Kidney glomerular epithelial cell (primary cell): ENCODE data around the gene GPT2.

Experiments used
- DNase-seq: peaks from one replicate; lab custom pipeline; 2025; lab: John Stamatoyannopoulos, UW

The GPT2 gene

DNA sequence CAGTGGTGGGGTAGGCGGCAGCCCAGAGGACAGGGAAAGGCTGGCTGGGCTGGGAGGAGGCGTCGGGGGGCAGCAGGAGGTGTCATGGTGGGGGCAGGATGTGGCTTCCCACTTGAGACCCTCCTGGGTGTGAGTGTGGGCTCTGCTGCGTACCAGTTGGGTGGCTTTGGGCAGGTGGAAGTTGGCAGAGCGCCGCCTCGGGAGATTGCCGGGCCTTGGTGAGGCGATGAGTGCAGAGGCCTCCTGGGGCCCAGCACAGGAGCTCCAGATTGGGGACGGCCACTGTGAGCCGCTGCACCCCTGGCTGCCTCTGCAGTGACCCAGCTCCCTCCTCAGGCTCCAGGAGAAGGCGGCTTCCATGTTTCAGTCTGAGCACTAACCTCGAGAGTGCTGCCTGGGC is 13.8 kb downstream of the GPT2 start:
- DNase-seq: no peak

DNA sequence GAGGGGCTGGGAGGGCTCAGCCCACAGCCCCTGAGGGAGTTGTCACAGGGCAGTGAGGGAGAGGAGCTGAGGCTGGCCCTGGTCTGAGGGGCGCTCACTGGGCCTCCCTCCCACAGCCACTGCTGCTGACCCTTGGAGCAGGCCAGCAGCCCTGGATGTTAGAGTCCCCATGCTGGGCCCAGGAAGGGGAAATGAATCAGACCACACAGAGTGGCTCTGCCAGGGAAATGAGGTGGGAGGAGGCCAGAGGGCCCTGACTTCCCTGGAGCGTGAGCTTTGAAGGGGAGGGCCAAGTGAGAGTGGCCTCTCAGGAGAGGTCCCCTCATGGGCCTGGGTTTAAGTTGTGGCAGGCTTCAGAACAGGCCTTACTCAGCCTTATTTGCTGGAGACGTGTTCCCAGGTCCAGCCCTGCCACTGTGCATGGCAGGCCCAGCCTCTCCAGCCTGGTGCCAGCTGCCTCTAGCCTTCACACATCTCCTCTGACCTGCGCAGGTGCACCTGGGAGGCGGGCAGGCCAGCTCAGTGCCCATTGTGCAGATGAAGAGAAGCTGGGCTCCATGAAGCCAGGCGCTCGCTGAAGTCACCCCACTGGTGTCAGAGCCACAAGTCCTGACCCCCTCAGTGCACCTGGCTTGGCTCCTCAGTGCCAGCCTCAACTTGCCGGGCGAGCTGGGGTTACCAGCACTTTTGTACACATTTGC is 15.4 kb downstream of the GPT2 start:
- DNase-seq: no peak

DNA sequence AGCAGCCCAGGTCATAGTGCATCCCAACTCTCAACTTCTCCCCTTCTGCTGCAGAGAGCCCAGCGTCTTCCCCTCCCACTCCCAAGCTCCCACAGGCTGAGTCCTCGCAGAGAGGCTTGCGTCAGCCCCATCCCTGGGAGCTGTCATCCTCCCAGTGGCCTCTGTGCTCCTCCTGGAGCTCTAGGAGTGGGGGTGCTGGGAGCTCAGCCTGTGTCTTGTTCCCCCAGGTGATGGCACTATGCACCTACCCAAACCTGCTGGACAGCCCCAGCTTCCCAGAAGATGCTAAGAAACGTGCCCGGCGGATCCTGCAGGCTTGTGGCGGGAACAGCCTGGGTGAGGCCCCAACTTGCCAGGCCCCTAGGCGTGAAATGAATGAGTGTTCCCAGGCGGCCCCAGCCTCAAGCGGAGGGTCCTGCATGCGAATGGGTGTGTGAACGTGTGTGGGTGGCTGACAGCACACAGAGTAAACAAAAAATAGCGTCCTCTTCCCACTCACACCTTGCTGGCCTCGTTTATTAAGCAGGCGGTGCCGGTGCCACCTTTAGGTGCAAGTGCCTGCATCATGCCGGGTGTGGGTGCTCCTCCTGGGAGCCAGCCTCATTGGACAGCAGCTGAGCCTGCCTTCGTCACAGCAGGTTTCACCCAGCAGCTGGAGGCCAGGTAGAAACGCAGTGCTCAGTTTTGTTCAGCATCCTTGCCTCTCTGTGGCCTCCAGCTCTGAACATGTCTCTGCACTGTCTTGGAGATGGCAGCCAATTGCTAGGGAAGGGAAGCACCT is 16.5 kb downstream of the GPT2 start:
- no peak for DNase-seq

- DNase-seq: no peak
These were observed 17.5 kb downstream of the GPT2 start for GRCh38 chr16:46901709-46902108.

DNA sequence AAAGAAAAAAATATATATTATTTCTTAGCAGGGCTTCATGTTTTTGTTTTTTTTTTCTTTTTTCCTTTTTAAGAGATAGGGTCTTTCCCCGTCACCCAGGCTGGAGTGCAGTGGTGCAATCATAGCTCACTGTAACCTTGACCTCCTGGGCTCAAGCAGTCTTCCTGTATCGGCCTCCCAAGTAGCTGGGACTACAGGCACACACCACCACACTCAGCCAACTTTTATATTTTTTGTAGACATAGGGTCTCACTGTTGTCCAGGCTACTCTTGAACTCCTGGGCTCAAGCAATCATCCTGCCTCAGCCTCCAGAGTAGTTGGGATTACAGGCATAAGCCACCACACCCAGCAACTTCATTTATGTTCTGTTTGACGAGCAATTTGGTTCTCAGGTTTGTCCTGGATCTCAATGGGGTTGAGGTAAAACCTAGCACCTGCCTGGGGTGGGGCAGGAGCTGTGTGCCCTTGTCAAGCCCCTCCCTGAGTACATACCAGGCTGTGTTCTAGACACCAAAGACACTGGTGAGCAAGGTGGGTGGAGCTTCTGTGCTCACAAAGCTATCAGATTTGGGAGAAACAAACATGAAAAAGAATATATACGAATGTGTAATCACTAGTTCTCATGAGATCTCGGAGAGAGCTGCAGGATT is 19.2 kb downstream of the GPT2 start:
- DNase-seq: no peak

DNA sequence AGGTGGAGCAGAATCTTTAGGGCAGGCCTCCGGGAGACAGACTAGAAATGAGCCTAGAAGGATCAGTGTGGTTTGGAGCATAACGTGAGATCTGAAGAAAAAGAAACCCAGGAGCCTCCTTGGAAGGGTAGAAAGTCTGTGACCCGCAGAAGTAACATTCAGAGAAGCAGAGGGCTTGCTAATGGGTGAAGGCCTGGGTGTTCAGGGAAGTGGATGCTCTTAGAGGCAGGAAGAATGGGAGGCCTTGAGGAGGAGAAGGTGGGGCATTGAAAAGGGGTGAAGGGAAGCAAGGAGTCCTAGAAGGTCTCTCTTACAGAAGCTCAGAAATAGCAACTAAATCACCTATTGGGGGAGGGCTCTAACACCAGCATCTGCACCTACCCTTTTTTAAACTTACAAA is 20.3 kb downstream of the GPT2 start:
- DNase-seq: no peak

DNA sequence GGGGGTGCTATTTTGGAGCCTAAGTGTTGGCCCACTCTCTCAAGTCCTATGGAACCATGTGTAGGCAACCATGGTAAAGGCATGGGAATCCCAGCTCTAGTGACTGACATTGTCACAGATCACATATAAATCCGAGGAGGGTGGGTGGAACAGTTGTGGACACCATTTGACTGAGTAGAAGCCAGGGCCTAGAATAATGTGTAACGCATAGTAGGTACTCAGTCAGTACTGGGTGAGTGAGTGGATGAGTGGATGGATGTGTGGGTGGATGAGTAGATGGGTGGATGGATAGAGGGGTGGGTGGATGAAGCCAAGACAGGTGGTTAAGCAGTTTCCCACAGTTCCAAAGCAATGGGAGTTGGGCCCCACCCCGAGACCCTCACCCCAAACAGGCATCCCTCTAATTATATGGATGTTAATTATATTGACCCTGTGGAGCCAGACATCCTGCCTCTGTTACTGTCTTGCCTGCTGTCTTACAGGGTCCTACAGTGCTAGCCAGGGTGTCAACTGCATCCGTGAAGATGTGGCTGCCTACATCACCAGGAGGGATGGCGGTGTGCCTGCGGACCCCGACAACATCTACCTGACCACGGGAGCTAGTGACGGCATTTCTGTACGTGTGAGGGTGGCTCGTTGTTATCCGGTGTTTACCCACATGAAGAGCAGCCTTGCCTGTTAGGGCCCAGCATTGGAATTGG is 22.3 kb downstream of the GPT2 start:
- DNase-seq: no peak

DNA sequence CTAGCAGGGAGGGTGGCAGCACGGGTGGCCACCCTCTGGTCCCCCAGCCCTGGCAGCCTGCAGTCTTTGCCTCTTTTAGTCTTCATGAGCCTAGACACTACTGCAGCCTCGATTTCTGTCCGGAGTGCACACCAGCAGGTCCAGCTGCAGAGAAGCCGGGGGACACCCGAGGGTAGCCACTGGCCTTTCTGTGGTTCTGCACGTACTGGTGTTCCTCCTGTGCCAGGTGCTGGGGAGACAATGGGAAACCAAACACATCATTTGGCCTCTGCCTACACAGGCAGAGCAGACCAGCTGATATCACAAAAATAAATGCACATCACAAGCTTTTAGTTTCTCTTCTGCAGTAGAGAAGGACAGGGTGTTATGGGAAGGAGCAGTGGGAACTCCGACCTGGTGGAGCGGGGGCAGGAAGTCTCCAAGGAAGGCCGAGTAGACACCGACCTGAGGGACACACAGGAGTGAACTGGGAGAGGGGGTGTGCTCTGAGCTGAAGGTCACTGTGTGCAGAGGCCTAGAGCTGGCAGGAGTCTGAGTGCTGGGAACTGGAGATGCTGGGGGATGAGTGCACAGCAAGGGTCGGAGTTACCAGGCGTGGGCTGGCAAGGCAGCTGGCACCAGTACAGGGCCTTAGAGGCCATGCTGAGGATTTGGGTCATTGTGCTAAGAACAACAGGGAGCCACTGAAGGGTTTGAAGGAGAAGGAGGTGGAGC is 23.1 kb downstream of the GPT2 start:
- DNase-seq: no peak

GRCh38 chr16:46908540-46909372 is 24.6 kb downstream of the GPT2 start:
- peak; percentile 67 for DNase-seq

- DNase-seq: no peak
These were observed 26.9 kb downstream of the GPT2 start for GRCh38 chr16:46911038-46911437.

DNA sequence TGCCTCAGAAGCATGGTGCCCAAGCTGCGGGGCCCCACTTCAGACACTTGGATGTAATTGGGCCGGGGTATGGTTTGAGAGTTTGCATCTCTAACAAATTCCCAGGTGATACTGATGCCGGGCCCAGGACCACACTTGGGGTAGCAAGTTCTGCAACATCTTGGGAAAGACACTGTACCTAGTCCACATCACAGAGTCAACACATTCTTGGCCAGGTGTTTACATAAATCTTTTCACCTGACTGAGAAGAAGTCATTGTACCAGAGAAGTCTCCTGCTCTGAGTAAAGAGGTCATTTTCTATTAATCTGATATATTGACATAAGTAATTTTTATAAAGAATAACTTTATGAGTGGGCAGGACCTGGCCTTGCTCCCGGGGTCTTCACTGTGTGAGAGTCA is 27.5 kb downstream of the GPT2 start:
- no peak for DNase-seq

GRCh38 chr16:46914556-46915201 is 30.5 kb downstream of the GPT2 start:
- no peak for DNase-seq

DNA sequence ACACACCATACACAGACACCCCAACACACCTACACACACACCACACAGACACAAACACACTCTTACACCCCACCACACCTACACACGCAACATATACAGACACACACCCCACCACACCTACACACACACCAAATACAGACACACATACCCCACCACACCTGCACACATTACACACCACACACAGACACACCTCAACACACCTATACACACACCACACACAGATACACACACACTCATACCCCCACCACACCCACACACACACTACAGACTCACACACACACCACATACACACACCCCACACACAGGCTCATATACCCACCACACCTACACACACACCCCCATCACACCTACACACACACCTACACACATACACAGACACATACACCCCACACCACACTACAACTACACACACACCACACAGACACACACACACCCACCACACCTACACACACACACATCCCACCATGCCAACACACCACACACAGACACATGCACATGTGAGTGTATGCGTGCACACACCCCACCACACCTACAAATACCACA is 31.4 kb downstream of the GPT2 start:
- no peak for DNase-seq

DNA sequence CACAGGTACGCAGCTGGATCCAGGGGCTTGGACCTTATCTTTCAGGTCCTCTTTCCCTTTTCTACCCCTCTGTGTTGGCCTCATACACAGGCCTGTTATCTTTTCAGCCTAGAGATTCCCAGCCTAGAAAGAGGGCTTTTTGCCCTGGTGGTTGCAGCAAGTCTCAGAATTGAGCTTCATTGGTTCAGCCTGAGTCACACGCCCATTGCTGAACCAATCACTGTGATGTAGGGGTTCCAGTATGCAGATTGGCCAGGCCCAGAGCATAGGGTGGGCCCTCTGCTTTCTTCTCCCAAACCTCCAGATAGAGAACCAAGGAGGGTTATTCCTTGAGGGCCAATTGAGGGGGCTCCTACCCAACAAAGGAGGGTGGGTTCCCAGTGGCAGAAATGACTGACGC is 32.8 kb downstream of the GPT2 start:
- no peak for DNase-seq

DNA sequence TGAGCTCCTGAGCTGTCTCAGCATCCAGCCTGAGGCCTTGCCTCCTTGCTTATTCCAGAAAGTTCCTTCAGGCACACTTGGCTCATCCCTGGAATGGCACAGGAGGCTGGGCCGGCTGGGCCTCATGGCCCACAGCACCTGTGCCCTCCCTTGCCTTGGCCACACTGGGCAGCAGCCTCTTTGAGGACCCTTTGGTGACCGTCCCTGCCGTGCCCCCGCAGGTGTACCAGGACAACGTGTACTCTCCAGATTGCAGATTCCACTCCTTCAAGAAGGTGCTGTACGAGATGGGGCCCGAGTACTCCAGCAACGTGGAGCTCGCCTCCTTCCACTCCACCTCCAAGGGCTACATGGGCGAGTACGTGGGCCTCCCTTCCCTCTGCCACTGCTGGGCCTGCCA is 34.2 kb downstream of the GPT2 start:
- DNase-seq: no peak

- DNase-seq: no peak
These were observed 35.0 kb downstream of the GPT2 start for GRCh38 chr16:46918905-46919792.

GRCh38 chr16:46920402-46921068 is 36.4 kb downstream of the GPT2 start:
- DNase-seq: no peak

GRCh38 chr16:46922239-46922638 is 38.1 kb downstream of the GPT2 start:
- no peak for DNase-seq
